Transverse colon (tissue), 4 donors: ENCODE measurements around the gene FHOD1. TPM values are rescaled to one million over a fixed set of nuclear protein-coding genes. Genes with fewer than 3 reads are reported as not detected.

Source experiments
- DNase-seq: peaks from one replicate; pipeline ENCODE4 v3.0.0-alpha.2; 2019
- H3K27ac ChIP-seq, 4 donors: fragments of 200-600 bp; sonication (generic); 2 replicates each; pipeline ENCODE4 v1.5.1; 2016 to 2018; ENCODE audit warnings: inconsistent platforms in 4 of 4
- H3K27me3 ChIP-seq: fragments of 200-600 bp; sonication (generic); 2 replicates; pipeline ENCODE4 v1.5.1; 2017; ENCODE audit warnings: inconsistent platforms
- H3K36me3 ChIP-seq, 4 donors: fragments of 200-600 bp; sonication (generic); 2 replicates each; pipeline ENCODE4 v1.5.1; 2017 to 2019; ENCODE audit warnings: inconsistent platforms in 4 of 4
- H3K4me1 ChIP-seq, 4 donors: fragments of 200-600 bp; sonication (generic); 2 replicates each; pipeline ENCODE4 v1.5.1; 2017 to 2020; ENCODE audit warnings: inconsistent platforms in 4 of 4
- H3K4me3 ChIP-seq, 4 donors: fragments of 200-600 bp; sonication (generic); 1 replicate in 1 of 4; 2 replicates in 3 of 4; pipeline versions ENCODE4 v1.5.1 to v1.6.1; 2017 to 2019; ENCODE audit warnings: inconsistent platforms in 4 of 4
- H3K9me3 ChIP-seq, 2 donors: fragments of 200-600 bp; sonication (generic); 2 replicates each; pipeline ENCODE4 v1.5.1; 2017 to 2019; ENCODE audit warnings: inconsistent platforms in 2 of 2
- CTCF ChIP-seq, 5 experiments: fragments of 200-600 bp in 3 of 5; fragments of 450-650 bp in 2 of 5; sonication (generic) in 3 of 5; IDR thresholded peaks; 1 replicate in 2 of 5; 2 replicates in 3 of 5; pipeline ENCODE4 v1.5.1; 2016 to 2017; ENCODE audit warnings: antibody characterized with exemption in 5 of 5, inconsistent platforms in 3 of 5, mild to moderate bottlenecking in 2 of 5, moderate library complexity in 1 of 5
- EP300 ChIP-seq: sonication (generic); formaldehyde crosslinking; IDR thresholded peaks from one replicate; pipeline ENCODE4 v1.6.1; 2017; ENCODE audit warnings: antibody characterized with exemption, low read depth
- POLR2A ChIP-seq: fragments of 450-650 bp; IDR thresholded peaks from one replicate; pipeline ENCODE4 v1.6.1; 2016; ENCODE audit warnings: antibody characterized with exemption, mild to moderate bottlenecking, moderate library complexity
- POLR2AphosphoS5 ChIP-seq, 3 donors: sonication (generic); formaldehyde crosslinking; IDR thresholded peaks; one replicate each; pipeline ENCODE4 v1.6.1; 2016; ENCODE audit warnings: antibody characterized with exemption in 3 of 3
- WGBS, 2 donors: methylation state at CpG; one replicate each; pipeline ENCODE4 v1.1.5; 2018; ENCODE audit warnings: low coverage in 1 of 2; 5-methylcytosine and 5-hydroxymethylcytosine counted together
- in situ Hi-C, 4 donors: fragments of 200-750 bp; cut with MboI; loops; one replicate each; pipeline versions ENCODE4 v1.15.0 to v1.15.1; 2017; ENCODE audit warnings: low sequenced_read_pairs in 3 of 4, low pct_ligation_motif_present in 1 of 4, low pct_unique_long_range_greater_than_20kb in 1 of 4
- intact Hi-C: fragments of 100-400 bp; cut with DNase I; formaldehyde crosslinking; loops from one replicate; pipeline ENCODE4 v1.15.1; 2023; ENCODE audit warnings: low total_unique reads
- total RNA-seq, 4 donors: library from RNA; depleted of rRNA; stranded (reverse); fragments of >200 nt; gene quantifications; one replicate each; pipeline ENCODE4 v1.1.0, GENCODE V29; 2016

Gene FHOD1
- total RNA-seq, 4 donors from 2014 or later: 25.1 to 177 (median 33.6) TPM

- in situ Hi-C loops: no loop called here
Observed at GRCh38 chr16:67184453-67184994, 62.8 kb downstream of the FHOD1 start.

GRCh38 chr16:67183627-67184452 lies 63.4 kb downstream of the FHOD1 start, which contains the start of gene MATCAP1:
TSS of gene MATCAP1 (minus strand) at chr16:67183963. CDS start at chr16:67180610, 3,353 bp downstream.
- peak; percentile 95 for DNase-seq
- 0% methylated on average over 58 of the region's 77 CpGs; no CpG with 5 or more reads in 1 of the 2 donors for WGBS, 2 donors
- in situ Hi-C loops (no loop called here), intact Hi-C loops (loop anchor here (2.0 kb wide), 1 partner anchor 25 kb away; the partner anchor contains the start of genes FBXL8 and TRADD)
- Histone ChIP-seq H3K9me3 (no peaks in the 10 kb centered on the region), H3K36me3 (no peaks in the 10 kb centered on the region), H3K27ac (peak within 1 kb of the TSS; percentile 93 to 96 (median 94)), H3K27me3 (no peaks in the 10 kb centered on the region), H3K4me3 (peak within 1 kb of the TSS; percentile 52 to 77 (median 70)), H3K4me1 (peaks cover 13 to 36% (median 25%) of the 10 kb centered on the region in 4 donors)
- TF ChIP-seq EP300: peak; percentile 53
- peak; percentile 57 to 81 (median 58) for TF ChIP-seq POLR2AphosphoS5 (IDR thresholded peaks at IDR 0.05)
- peak in 1 of 5 experiments; percentile 5 for TF ChIP-seq CTCF (IDR thresholded peaks at IDR 0.05)
- TF ChIP-seq POLR2A: peak; percentile 77

More at GRCh38 chr16:67184453-67184994, 62.8 kb downstream of the FHOD1 start:
- Histone ChIP-seq H3K4me1 (peaks cover 12 to 32% (median 23%) of the 10 kb centered on the region in 4 donors), H3K36me3 (no peaks in the 10 kb centered on the region), H3K27me3 (no peaks in the 10 kb centered on the region), H3K4me3 (peak overlapping the region; percentile 52 to 77 (median 70)), H3K9me3 (no peaks in the 10 kb centered on the region), H3K27ac (peak overlapping the region; percentile 93 to 96 (median 94))
- 9 to 20% methylated on average over 1 to 31 of the region's 59 CpGs for WGBS, 2 donors
- DNase-seq: no peak
- intact Hi-C loops: loop anchor here (2.0 kb wide), 1 partner anchor 26 kb away; the partner anchor contains the start of genes FBXL8 and TRADD
- no peak for TF ChIP-seq CTCF (IDR thresholded peaks at IDR 0.05)
- TF ChIP-seq EP300: no peak
- no peak for TF ChIP-seq POLR2AphosphoS5 (IDR thresholded peaks at IDR 0.05)
- no peak for TF ChIP-seq POLR2A

- no peaks in the 10 kb centered on the region for H3K36me3 ChIP-seq
Observed at GRCh38 chr16:67183284-67183626, 64.0 kb downstream of the FHOD1 start.

More at GRCh38 chr16:67183284-67183626, 64.0 kb downstream of the FHOD1 start:
- 3 to 21% methylated on average over 3 to 11 of the region's 11 CpGs for WGBS, 2 donors
- Histone ChIP-seq H3K4me1 (peaks cover 18 to 42% (median 31%) of the 10 kb centered on the region in 4 donors), H3K27me3 (no peaks in the 10 kb centered on the region), H3K27ac (peak overlapping the region; percentile 93 to 96 (median 94)), H3K4me3 (peak overlapping the region in 3 of 4 donors; percentile 52 to 77 (median 64)), H3K9me3 (no peaks in the 10 kb centered on the region)
- TF ChIP-seq CTCF (IDR thresholded peaks at IDR 0.05) (no peak), POLR2AphosphoS5 (IDR thresholded peaks at IDR 0.05) (peak in 1 of 3 donors; percentile 3), EP300 (no peak), POLR2A (no peak)
- DNase-seq: no peak
- in situ Hi-C loops: no loop called here
- intact Hi-C loops: no loop called here
